Measurements from ENCODE around the gene LRRC7.

DNA sequence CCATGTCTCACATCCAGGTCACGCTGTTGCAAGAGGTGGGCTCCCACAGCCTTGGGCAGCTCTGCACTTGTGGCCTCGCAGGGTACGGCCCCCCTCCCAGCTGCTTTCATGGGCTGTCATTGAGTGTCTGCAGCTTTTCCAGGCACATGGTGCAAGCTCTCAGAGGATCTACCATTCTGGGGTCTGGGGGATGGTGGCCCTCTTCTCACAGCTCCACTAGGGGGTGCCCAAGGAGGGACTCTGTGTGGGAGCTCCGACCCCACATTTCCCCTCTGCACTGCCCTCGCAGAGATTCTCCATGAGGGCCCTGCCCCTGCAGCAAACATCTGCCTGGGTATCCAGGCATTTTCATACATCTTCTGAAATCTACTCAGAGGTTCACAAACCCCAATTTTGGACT is 219.4 kb downstream of the LRRC7 start:
- no peak for TF ChIP-seq POLR2A (IDR thresholded peaks at IDR 0.05)
- TF ChIP-seq, protein P1, sequence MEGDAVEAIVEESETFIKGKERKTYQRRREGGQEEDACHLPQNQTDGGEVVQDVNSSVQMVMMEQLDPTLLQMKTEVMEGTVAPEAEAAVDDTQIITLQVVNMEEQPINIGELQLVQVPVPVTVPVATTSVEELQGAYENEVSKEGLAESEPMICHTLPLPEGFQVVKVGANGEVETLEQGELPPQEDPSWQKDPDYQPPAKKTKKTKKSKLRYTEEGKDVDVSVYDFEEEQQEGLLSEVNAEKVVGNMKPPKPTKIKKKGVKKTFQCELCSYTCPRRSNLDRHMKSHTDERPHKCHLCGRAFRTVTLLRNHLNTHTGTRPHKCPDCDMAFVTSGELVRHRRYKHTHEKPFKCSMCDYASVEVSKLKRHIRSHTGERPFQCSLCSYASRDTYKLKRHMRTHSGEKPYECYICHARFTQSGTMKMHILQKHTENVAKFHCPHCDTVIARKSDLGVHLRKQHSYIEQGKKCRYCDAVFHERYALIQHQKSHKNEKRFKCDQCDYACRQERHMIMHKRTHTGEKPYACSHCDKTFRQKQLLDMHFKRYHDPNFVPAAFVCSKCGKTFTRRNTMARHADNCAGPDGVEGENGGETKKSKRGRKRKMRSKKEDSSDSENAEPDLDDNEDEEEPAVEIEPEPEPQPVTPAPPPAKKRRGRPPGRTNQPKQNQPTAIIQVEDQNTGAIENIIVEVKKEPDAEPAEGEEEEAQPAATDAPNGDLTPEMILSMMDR (IDR thresholded peaks at IDR 0.05): no peak
